HepG2 (cell line): ENCODE measurements around the gene ZNF486.

Experiments
- ATRX ChIP-seq: sonication (generic); formaldehyde crosslinking; IDR thresholded peaks from 2 replicates; pipeline ENCODE4 v1.4.0; 2020; ENCODE audit warnings: missing genetic modification reagents, borderline replicate concordance
- CHD4 ChIP-seq: fragments of 200-600 bp; sonication (generic); IDR thresholded peaks from 2 replicates; pipeline ENCODE4 v1.7.0; 2017; ENCODE audit warnings: mild to moderate bottlenecking, low read length, borderline replicate concordance
- FIP1L1 ChIP-seq: fragments of 200-400 bp; formaldehyde crosslinking; IDR thresholded peaks from 2 replicates; pipeline ENCODE4 v1.6.1; 2018; ENCODE audit warnings: low read depth, mild to moderate bottlenecking, low read length, moderate library complexity, borderline replicate concordance; ENCODE audit not compliant: insufficient read depth
- FOXJ3 ChIP-seq: sonication (generic); formaldehyde crosslinking; IDR thresholded peaks from 2 replicates; pipeline ENCODE4 v1.4.0; 2020; ENCODE audit warnings: missing genetic modification reagents, mild to moderate bottlenecking, borderline replicate concordance
- HMG20A ChIP-seq: IDR thresholded peaks from 2 replicates; pipeline ENCODE4 v1.6.1; 2016; ENCODE audit warnings: borderline replicate concordance
- JUN ChIP-seq: sonication (generic); formaldehyde crosslinking; IDR thresholded peaks from 2 replicates; pipeline ENCODE4 v1.4.0; 2020; ENCODE audit warnings: mild to moderate bottlenecking, missing genetic modification reagents
- KAT7 ChIP-seq: IDR thresholded peaks from 2 replicates; pipeline ENCODE4 v1.6.1; 2018; ENCODE audit warnings: borderline replicate concordance, missing compliant biosample characterization
- TBX3 ChIP-seq: fragments of 450-650 bp; IDR thresholded peaks from 2 replicates; pipeline ENCODE4 v1.6.1; 2017; ENCODE audit warnings: antibody characterized with exemption, mild to moderate bottlenecking, inconsistent platforms, borderline replicate concordance
- ZNF317 ChIP-seq: sonication (generic); formaldehyde crosslinking; IDR thresholded peaks from 2 replicates; pipeline ENCODE4 v1.5.0; 2020; ENCODE audit warnings: mild to moderate bottlenecking, missing genetic modification reagents
- ZNF460 ChIP-seq: sonication (generic); formaldehyde crosslinking; IDR thresholded peaks from 2 replicates; pipeline ENCODE4 v1.5.1; 2020; ENCODE audit warnings: missing genetic modification reagents, mild to moderate bottlenecking, borderline replicate concordance
- TF ChIP-seq, protein P1 (sequence below): IDR thresholded peaks from 2 replicates; pipeline ENCODE4 v1.6.1; 2016; ENCODE audit warnings: low read depth, borderline replicate concordance
- TF ChIP-seq, protein P2 (sequence below): sonication (generic); formaldehyde crosslinking; IDR thresholded peaks from 2 replicates; pipeline ENCODE4 v1.5.0; 2020; ENCODE audit warnings: missing genetic modification reagents
- TF ChIP-seq, protein P3 (sequence below): sonication (generic); formaldehyde crosslinking; IDR thresholded peaks from 2 replicates; pipeline ENCODE4 v1.4.0; 2020; ENCODE audit warnings: mild to moderate bottlenecking, missing genetic modification reagents
- TF ChIP-seq, protein P4 (sequence below): sonication (generic); formaldehyde crosslinking; IDR thresholded peaks from 2 replicates; pipeline ENCODE4 v1.5.1; 2020; ENCODE audit warnings: missing genetic modification reagents, mild to moderate bottlenecking, borderline replicate concordance

DNA sequence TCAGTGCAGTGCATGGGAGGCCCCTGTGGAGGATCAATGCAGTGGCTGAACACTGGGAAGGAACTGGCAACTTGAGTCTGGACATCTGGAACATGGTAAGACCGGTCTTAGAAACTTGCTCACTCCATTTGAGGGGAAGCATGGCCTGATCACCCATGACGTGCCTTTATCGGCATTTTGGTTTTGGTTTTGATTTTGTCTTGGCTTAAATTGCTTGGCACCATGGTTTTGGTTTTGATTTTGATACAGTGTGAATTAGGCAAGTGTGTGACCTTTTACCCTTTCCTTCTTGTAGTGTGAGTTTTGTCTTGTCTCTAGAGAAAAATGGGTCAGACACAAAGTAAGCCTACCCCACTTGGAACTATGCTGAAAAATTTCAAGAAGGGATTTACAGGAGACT is 77.3 kb downstream of the ZNF486 start:
- TF ChIP-seq HMG20A (CRISPR knock-in tag): no peak
- TF ChIP-seq, protein P1, sequence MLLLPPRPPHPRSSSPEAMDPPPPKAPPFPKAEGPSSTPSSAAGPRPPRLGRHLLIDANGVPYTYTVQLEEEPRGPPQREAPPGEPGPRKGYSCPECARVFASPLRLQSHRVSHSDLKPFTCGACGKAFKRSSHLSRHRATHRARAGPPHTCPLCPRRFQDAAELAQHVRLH: no peak
- no peak for TF ChIP-seq FIP1L1
- no peak for TF ChIP-seq KAT7 (CRISPR knock-in tag)
- no peak for TF ChIP-seq ZNF317 (CRISPR knock-in tag)
- TF ChIP-seq TBX3: no peak
- TF ChIP-seq ATRX (CRISPR knock-in tag): no peak
- TF ChIP-seq JUN (CRISPR knock-in tag): no peak
- no peak for TF ChIP-seq FOXJ3
- TF ChIP-seq, protein P2, sequence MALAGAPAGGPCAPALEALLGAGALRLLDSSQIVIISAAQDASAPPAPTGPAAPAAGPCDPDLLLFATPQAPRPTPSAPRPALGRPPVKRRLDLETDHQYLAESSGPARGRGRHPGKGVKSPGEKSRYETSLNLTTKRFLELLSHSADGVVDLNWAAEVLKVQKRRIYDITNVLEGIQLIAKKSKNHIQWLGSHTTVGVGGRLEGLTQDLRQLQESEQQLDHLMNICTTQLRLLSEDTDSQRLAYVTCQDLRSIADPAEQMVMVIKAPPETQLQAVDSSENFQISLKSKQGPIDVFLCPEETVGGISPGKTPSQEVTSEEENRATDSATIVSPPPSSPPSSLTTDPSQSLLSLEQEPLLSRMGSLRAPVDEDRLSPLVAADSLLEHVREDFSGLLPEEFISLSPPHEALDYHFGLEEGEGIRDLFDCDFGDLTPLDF (CRISPR knock-in tag): no peak
- no peak for TF ChIP-seq CHD4
- TF ChIP-seq, protein P3, sequence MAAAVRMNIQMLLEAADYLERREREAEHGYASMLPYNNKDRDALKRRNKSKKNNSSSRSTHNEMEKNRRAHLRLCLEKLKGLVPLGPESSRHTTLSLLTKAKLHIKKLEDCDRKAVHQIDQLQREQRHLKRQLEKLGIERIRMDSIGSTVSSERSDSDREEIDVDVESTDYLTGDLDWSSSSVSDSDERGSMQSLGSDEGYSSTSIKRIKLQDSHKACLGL (CRISPR knock-in tag): no peak
- TF ChIP-seq ZNF460 (CRISPR knock-in tag): no peak
- TF ChIP-seq, protein P4, sequence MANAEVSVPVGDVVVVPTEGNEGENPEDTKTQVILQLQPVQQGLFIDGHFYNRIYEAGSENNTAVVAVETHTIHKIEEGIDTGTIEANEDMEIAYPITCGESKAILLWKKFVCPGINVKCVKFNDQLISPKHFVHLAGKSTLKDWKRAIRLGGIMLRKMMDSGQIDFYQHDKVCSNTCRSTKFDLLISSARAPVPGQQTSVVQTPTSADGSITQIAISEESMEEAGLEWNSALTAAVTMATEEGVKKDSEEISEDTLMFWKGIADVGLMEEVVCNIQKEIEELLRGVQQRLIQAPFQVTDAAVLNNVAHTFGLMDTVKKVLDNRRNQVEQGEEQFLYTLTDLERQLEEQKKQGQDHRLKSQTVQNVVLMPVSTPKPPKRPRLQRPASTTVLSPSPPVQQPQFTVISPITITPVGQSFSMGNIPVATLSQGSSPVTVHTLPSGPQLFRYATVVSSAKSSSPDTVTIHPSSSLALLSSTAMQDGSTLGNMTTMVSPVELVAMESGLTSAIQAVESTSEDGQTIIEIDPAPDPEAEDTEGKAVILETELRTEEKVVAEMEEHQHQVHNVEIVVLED: no peak
